Panc1 (cell line): ENCODE data around the gene DUSP11. TPM values are rescaled to one million over a fixed set of nuclear protein-coding genes. Genes with fewer than 3 reads are reported as not detected.
"Not testable (repeated sequence)": the region's sequence is repeated elsewhere in the genome, so short reads cannot be mapped to it uniquely, and the experiment has no call there.

Experiments used
- ATAC-seq: fragments of 200-7000 bp; cut with Tn5 transposase; 2 replicates; pipeline ENCODE4 v1.9.1; 2020; ENCODE audit warnings: mild to moderate bottlenecking, moderate library complexity
- BruUV-seq: library from RNA; stranded (reverse); fragments of 400-500 nt; replicated peaks from 2 replicates; lab custom pipeline; 2021; lab: Mats Ljungman, UMichigan
- CTCF ChIA-PET: fragments of 300-600 bp; sonication (Branson Sonifier 250); formaldehyde crosslinking; loops from one replicate; lab custom pipeline; 2022; ENCODE audit warnings: antibody characterized with exemption; lab: Charles Lee
- POLR2A ChIA-PET: fragments of 300-600 bp; sonication (Branson Sonifier 250); formaldehyde crosslinking; loops from one replicate; lab custom pipeline; 2022; ENCODE audit warnings: antibody characterized with exemption; lab: Charles Lee
- DNase-seq: peaks from one replicate; pipeline ENCODE4 v3.0.0-alpha.2; 2010; ENCODE audit warnings: low read depth, low spot score
- H3K27ac ChIP-seq: 2 replicates; pipeline ENCODE4 v1.5.1; 2011; ENCODE audit warnings: mild to moderate bottlenecking, low read length, inconsistent platforms
- H3K27me3 ChIP-seq: fragments of 200-500 bp; sonication (Bioruptor generic); 2 replicates; pipeline ENCODE4 v1.6.0; 2014; ENCODE audit warnings: low read length, inconsistent platforms; ENCODE audit not compliant: control insufficient read depth, insufficient read depth
- H3K36me3 ChIP-seq: fragments of 200-500 bp; sonication (Bioruptor generic); 2 replicates; pipeline ENCODE4 v1.5.1; 2014; ENCODE audit warnings: inconsistent platforms, mild to moderate bottlenecking, low read length, moderate library complexity; ENCODE audit not compliant: control insufficient read depth, insufficient read depth
- H3K4me1 ChIP-seq: 2 replicates; pipeline ENCODE4 v1.5.1; 2011; ENCODE audit warnings: inconsistent platforms, mild to moderate bottlenecking, low read length, moderate library complexity; ENCODE audit not compliant: control insufficient read depth, insufficient read depth
- H3K4me3 ChIP-seq, 2 experiments: 2 replicates each; pipeline ENCODE4 v1.5.1; 2011 to 2012; ENCODE audit warnings: low read depth in 2 of 2, low read length in 2 of 2, mild to moderate bottlenecking in 2 of 2, inconsistent platforms in 1 of 2, moderate library complexity in 1 of 2
- H3K9me3 ChIP-seq: fragments of 200-500 bp; sonication (Bioruptor generic); 2 replicates; pipeline ENCODE4 v1.5.1; 2014; ENCODE audit warnings: low read depth, mild to moderate bottlenecking, inconsistent platforms, low read length, moderate library complexity; ENCODE audit not compliant: control insufficient read depth, insufficient read depth
- POLR2AphosphoS5 ChIP-seq: IDR thresholded peaks from 2 replicates; pipeline ENCODE4 v1.6.1; 2012; ENCODE audit warnings: mild to moderate bottlenecking, low read depth, low read length, moderate library complexity
- SIN3A ChIP-seq: IDR thresholded peaks from 2 replicates; pipeline ENCODE4 v1.6.1; 2012; ENCODE audit warnings: low read depth, mild to moderate bottlenecking, low read length, moderate library complexity, borderline replicate concordance; ENCODE audit not compliant: insufficient read depth
- TCF7L2 ChIP-seq: IDR thresholded peaks from 2 replicates; pipeline ENCODE4 v1.6.1; 2011; ENCODE audit warnings: mild to moderate bottlenecking, low read depth, low read length, inconsistent platforms
- in situ Hi-C: cut with HindIII; loops from 2 replicates; pipeline ENCODE4 v1.10.0; 2016; ENCODE audit warnings: low sequenced_read_pairs, low pct_unique_long_range_greater_than_20kb
- intact Hi-C: fragments of 100-400 bp; cut with micrococcal nuclease; formaldehyde crosslinking; loops from one replicate; pipeline ENCODE4 v1.10.0; 2022; ENCODE audit not compliant: unreplicated experiment
- total RNA-seq: library from RNA; stranded (reverse); gene quantifications from one replicate; pipeline ENCODE4 v1.2.1, GENCODE V29; 2021; ENCODE audit not compliant: unreplicated experiment
- TF ChIP-seq, protein P1 (sequence below): fragments of 450-650 bp; IDR thresholded peaks from 2 replicates; pipeline ENCODE4 v1.5.1; 2017; ENCODE audit warnings: mild to moderate bottlenecking
- TF ChIP-seq, protein P2 (sequence below), 2 experiments: IDR thresholded peaks; 2 replicates each; pipeline ENCODE4 v1.6.1; 2011 to 2012; ENCODE audit warnings: low read depth in 2 of 2, control low read depth in 1 of 2, low read length in 1 of 2, mild to moderate bottlenecking in 1 of 2, moderate library complexity in 1 of 2; ENCODE audit not compliant: insufficient read depth in 1 of 2

The DUSP11 gene
- total RNA-seq, 1 experiment from 2014 or later = 16.9 TPM

DNA sequence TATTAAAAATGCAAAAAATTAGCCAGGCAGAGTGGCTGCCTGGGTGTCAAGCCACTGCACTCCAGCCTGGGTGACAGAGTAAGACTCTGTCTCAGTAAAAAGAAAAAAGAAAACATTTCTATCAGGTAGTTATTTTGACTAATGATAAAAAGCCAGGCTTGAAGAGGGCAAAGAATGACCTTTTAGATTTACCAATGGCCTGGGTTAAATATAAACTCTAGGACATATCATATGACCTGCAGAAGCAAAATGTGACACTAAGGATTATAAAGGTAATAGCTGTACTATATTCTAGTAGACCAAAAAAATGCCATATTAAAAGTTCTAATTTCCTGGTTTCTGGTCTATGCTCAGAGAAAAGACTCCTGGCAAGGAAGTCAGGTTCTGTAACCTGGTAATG, 32.7 kb upstream of the DUSP11 start:
- in situ Hi-C loops (no loop called here), intact Hi-C loops (no loop called here)
- TF ChIP-seq, protein P1, sequence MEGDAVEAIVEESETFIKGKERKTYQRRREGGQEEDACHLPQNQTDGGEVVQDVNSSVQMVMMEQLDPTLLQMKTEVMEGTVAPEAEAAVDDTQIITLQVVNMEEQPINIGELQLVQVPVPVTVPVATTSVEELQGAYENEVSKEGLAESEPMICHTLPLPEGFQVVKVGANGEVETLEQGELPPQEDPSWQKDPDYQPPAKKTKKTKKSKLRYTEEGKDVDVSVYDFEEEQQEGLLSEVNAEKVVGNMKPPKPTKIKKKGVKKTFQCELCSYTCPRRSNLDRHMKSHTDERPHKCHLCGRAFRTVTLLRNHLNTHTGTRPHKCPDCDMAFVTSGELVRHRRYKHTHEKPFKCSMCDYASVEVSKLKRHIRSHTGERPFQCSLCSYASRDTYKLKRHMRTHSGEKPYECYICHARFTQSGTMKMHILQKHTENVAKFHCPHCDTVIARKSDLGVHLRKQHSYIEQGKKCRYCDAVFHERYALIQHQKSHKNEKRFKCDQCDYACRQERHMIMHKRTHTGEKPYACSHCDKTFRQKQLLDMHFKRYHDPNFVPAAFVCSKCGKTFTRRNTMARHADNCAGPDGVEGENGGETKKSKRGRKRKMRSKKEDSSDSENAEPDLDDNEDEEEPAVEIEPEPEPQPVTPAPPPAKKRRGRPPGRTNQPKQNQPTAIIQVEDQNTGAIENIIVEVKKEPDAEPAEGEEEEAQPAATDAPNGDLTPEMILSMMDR = no peak
- TF ChIP-seq, protein P2, sequence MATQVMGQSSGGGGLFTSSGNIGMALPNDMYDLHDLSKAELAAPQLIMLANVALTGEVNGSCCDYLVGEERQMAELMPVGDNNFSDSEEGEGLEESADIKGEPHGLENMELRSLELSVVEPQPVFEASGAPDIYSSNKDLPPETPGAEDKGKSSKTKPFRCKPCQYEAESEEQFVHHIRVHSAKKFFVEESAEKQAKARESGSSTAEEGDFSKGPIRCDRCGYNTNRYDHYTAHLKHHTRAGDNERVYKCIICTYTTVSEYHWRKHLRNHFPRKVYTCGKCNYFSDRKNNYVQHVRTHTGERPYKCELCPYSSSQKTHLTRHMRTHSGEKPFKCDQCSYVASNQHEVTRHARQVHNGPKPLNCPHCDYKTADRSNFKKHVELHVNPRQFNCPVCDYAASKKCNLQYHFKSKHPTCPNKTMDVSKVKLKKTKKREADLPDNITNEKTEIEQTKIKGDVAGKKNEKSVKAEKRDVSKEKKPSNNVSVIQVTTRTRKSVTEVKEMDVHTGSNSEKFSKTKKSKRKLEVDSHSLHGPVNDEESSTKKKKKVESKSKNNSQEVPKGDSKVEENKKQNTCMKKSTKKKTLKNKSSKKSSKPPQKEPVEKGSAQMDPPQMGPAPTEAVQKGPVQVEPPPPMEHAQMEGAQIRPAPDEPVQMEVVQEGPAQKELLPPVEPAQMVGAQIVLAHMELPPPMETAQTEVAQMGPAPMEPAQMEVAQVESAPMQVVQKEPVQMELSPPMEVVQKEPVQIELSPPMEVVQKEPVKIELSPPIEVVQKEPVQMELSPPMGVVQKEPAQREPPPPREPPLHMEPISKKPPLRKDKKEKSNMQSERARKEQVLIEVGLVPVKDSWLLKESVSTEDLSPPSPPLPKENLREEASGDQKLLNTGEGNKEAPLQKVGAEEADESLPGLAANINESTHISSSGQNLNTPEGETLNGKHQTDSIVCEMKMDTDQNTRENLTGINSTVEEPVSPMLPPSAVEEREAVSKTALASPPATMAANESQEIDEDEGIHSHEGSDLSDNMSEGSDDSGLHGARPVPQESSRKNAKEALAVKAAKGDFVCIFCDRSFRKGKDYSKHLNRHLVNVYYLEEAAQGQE (IDR thresholded peaks at IDR 0.05; ENCODE audit: insufficient read depth in 1 of 2, low read depth in 2 of 2, low read length in 1 of 2) = no peak
- TF ChIP-seq POLR2AphosphoS5 (no peak), SIN3A (no peak), TCF7L2 (no peak)
- CTCF ChIA-PET = interaction anchor here (1.0 kb wide), 1 partner anchor 16 kb away, joined by 3 read pairs; the partner anchor contains the start of gene STAMBP
- POLR2A ChIA-PET = no interaction called here
- Histone ChIP-seq H3K27ac (no peak overlapping the region), H3K36me3 (no peaks in the 10 kb centered on the region), H3K27me3 (peaks cover 3% of the 10 kb centered on the region; the same call in 1 of the 2 replicates), H3K4me3 (no peak overlapping the region), H3K9me3 (no peaks in the 10 kb centered on the region), H3K4me1 (no peaks in the 10 kb centered on the region)
- no TSS peak for BruUV-seq
- no peak for ATAC-seq
- DNase-seq = no peak

DNA sequence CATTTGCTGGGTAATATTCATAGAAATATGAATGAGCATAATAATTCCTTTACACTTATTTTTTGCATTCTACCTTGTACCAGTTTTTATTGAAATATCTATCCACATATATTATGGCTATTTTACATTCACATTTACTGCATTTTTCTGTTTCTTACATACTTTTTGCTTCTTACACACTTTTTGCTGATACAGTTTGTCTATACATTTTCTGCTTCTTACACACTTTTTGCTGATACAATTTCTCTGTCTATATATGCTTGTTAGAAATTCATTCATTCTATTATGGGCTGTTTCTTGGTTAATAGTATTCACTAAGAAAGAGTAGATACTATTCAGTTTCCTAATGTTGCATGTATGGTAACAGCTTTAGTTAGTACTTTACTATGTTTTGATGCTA, 32.0 kb upstream of the DUSP11 start:
- intact Hi-C loops = no loop called here
- BruUV-seq = no TSS peak

DNA sequence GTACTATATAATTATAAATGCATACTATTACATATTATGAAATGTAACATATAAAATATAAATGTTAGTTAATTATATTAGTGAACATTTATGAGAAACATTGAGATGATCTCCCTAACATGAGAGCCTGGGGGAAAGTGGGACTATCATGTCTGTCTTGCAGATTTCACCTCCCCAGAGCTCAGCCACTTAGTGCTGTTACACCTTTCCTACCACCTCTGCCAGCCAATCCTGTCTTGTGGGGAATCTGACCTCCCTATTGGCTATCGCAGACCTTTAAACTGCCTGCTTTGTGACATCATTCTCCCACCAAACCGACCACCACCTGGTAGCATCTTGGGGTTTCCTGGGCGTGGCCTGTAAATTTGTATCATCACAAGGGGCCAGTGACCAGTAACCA, 4.0 kb upstream of the DUSP11 start, which contains the start of gene C2orf78:
TSS of gene C2orf78 (plus strand) at position 301 of the 400 bp plus-strand sequence. CDS start 127 bp downstream, outside the sequence.
- H3K27me3 ChIP-seq, in situ Hi-C loops, H3K9me3 ChIP-seq, H3K36me3 ChIP-seq, ATAC-seq, intact Hi-C loops, BruUV-seq, POLR2A ChIA-PET, DNase-seq, H3K4me1 ChIP-seq, CTCF ChIA-PET: not testable (repeated sequence)
- peak within 1 kb of the TSS; percentile 14 to 45; a peak in 3 of 4 replicates for H3K4me3 ChIP-seq
- H3K27ac ChIP-seq = peak within 1 kb of the TSS; percentile 82

More for the DNA sequence above, 32.0 kb upstream of the DUSP11 start:
- Histone ChIP-seq H3K27me3 (peaks cover 3% of the 10 kb centered on the region; the same call in 1 of the 2 replicates), H3K9me3 (no peaks in the 10 kb centered on the region), H3K27ac (no peak overlapping the region), H3K4me3 (no peak overlapping the region), H3K4me1 (no peaks in the 10 kb centered on the region), H3K36me3 (no peaks in the 10 kb centered on the region)
- ATAC-seq (no peak), DNase-seq (no peak)
- TF ChIP-seq, protein P2 (IDR thresholded peaks at IDR 0.05; ENCODE audit: insufficient read depth in 1 of 2, low read depth in 2 of 2, low read length in 1 of 2) = no peak
- in situ Hi-C loops = no loop called here
- ChIA-PET POLR2A (no interaction called here), CTCF (interaction anchor here (1.0 kb wide), 1 partner anchor 17 kb away, joined by 3 read pairs; the partner anchor contains the start of gene STAMBP)

DNA sequence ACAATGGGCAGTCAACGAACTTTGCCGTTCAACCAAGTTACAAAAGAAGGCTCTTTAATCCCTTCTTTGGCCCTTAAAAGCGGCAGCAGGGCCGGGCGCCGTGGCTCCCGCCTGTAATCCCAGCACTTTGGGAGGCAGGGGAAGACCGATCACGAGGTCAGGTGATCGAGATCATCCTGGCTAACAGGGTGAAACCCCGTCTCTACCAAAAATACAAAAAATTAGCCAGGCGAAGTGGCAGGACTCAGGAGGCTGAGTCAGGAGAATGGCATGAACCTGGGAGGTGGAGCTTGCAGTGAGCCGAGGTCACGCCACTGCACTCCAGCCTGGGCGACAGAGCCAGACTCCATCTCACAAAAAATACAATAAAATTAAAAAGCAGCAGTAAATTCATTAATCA, 3.5 kb upstream of the DUSP11 start:
- H3K9me3 ChIP-seq, in situ Hi-C loops, H3K4me1 ChIP-seq, H3K36me3 ChIP-seq, BruUV-seq, intact Hi-C loops, POLR2A ChIA-PET, H3K27me3 ChIP-seq, CTCF ChIA-PET: not testable (repeated sequence)
- ATAC-seq = peak; percentile 46; the same call in 1 of the 2 replicates
- peak; percentile 25 for DNase-seq
- Histone ChIP-seq H3K27ac (peak overlapping the region; percentile 82), H3K4me3 (peak overlapping the region; percentile 14 to 45; a peak in 3 of 4 replicates)
